Embryonic facial prominence (tissue), 1 donor: ENCODE results near the gene ZNF407.

Experiments used
- DNase-seq: peaks from one replicate; pipeline ENCODE4 v3.0.0-alpha.2; 2016; ENCODE audit errors: extremely low spot score

The ZNF407 gene

GRCh38 chr18:74669136-74669798, 71.6 kb downstream of the ZNF407 start:
- no peak for DNase-seq

- DNase-seq, result no peak
These were observed 74.7 kb downstream of the ZNF407 start for GRCh38 chr18:74672371-74672770.

GRCh38 chr18:74674487-74674886, 76.8 kb downstream of the ZNF407 start:
- DNase-seq, result no peak

GRCh38 chr18:74679006-74679678, 81.5 kb downstream of the ZNF407 start:
- DNase-seq, result no peak

- no peak for DNase-seq
These were observed 82.0 kb downstream of the ZNF407 start for GRCh38 chr18:74679679-74680076.

GRCh38 chr18:74682141-74682990, 84.7 kb downstream of the ZNF407 start:
- no peak for DNase-seq

- peak; percentile 14 for DNase-seq
These were observed 85.3 kb downstream of the ZNF407 start for GRCh38 chr18:74682991-74683297.

GRCh38 chr18:74683573-74683972, 85.9 kb downstream of the ZNF407 start:
- no peak for DNase-seq

- DNase-seq, result no peak
These were observed 91.6 kb downstream of the ZNF407 start for GRCh38 chr18:74689251-74689650.

- no peak for DNase-seq
These were observed 94.8 kb downstream of the ZNF407 start for GRCh38 chr18:74692367-74693013.

GRCh38 chr18:74694436-74694835, 96.8 kb downstream of the ZNF407 start:
- DNase-seq, result no peak

- no peak for DNase-seq
These were observed 97.5 kb downstream of the ZNF407 start for GRCh38 chr18:74695170-74695569.

GRCh38 chr18:74698881-74699280, 101.2 kb downstream of the ZNF407 start:
- no peak for DNase-seq

- DNase-seq, result no peak
These were observed 101.8 kb downstream of the ZNF407 start for GRCh38 chr18:74699455-74699854.

- DNase-seq, result no peak
These were observed 105.3 kb downstream of the ZNF407 start for GRCh38 chr18:74702950-74703349.

GRCh38 chr18:74708169-74708568, 110.5 kb downstream of the ZNF407 start:
- DNase-seq, result no peak

GRCh38 chr18:74709452-74709851, 111.8 kb downstream of the ZNF407 start:
- no peak for DNase-seq

GRCh38 chr18:74714120-74714519, 116.5 kb downstream of the ZNF407 start:
- DNase-seq, result no peak

GRCh38 chr18:74714791-74715190, 117.1 kb downstream of the ZNF407 start:
- DNase-seq, result no peak

GRCh38 chr18:74715306-74715705, 117.6 kb downstream of the ZNF407 start:
- DNase-seq, result no peak

GRCh38 chr18:74715865-74716712, 118.4 kb downstream of the ZNF407 start:
- no peak for DNase-seq
